DND-41 (cell line): ENCODE measurements around the gene AFAP1.

Experiments
- ATAC-seq: fragments of 200-7000 bp; cut with Tn5 transposase; 3 replicates; pipeline ENCODE4 v1.9.1; 2021; ENCODE audit warnings: low read depth; ENCODE audit not compliant: insufficient read depth
- DNase-seq: peaks from one replicate; pipeline ENCODE4 v3.0.0-alpha.2; 2020
- H2AFZ ChIP-seq: 2 replicates; pipeline ENCODE4 v1.6.0; 2012; ENCODE audit warnings: low read depth, low read length
- H3K27ac ChIP-seq: 2 replicates; pipeline ENCODE4 v1.5.1; 2012; ENCODE audit warnings: low read length, inconsistent platforms
- H3K27me3 ChIP-seq: fragments of 200-600 bp; sonication (generic); 2 replicates; pipeline ENCODE4 v1.6.0; 2012; ENCODE audit warnings: low read length, mild to moderate bottlenecking, inconsistent platforms; ENCODE audit not compliant: insufficient read depth, poor library complexity
- H3K36me3 ChIP-seq: 2 replicates; pipeline ENCODE4 v1.5.1; 2012; ENCODE audit warnings: low read length, inconsistent platforms; ENCODE audit not compliant: insufficient read depth
- H3K4me1 ChIP-seq: 2 replicates; pipeline ENCODE4 v1.5.1; 2012; ENCODE audit warnings: mild to moderate bottlenecking, low read length; ENCODE audit not compliant: insufficient read depth
- H3K4me2 ChIP-seq: 2 replicates; pipeline ENCODE4 v1.6.0; 2012; ENCODE audit warnings: mild to moderate bottlenecking, moderate library complexity, low read length, inconsistent platforms; ENCODE audit not compliant: insufficient read depth
- H3K4me3 ChIP-seq, 2 experiments: fragments of 200-600 bp in 1 of 2; shearing (Covaris generic) in 1 of 2; 2 replicates each; pipeline ENCODE4 v1.5.1; 2012 to 2016; ENCODE audit warnings: inconsistent platforms in 2 of 2, low read length in 2 of 2, mild to moderate bottlenecking in 2 of 2, low read depth in 1 of 2, moderate library complexity in 1 of 2
- H3K79me2 ChIP-seq: 2 replicates; pipeline ENCODE4 v1.6.0; 2012; ENCODE audit warnings: low read length, inconsistent platforms; ENCODE audit not compliant: insufficient read depth
- H3K9ac ChIP-seq: 2 replicates; pipeline ENCODE4 v1.6.0; 2012; ENCODE audit warnings: low read depth, mild to moderate bottlenecking, inconsistent platforms, low read length, moderate library complexity
- H3K9me3 ChIP-seq: 2 replicates; pipeline ENCODE4 v1.5.1; 2012; ENCODE audit warnings: low read length, moderate library complexity, mild to moderate bottlenecking, inconsistent platforms; ENCODE audit not compliant: insufficient read depth, severe bottlenecking
- H4K20me1 ChIP-seq: 2 replicates; pipeline ENCODE4 v1.6.0; 2012; ENCODE audit warnings: low read length; ENCODE audit not compliant: insufficient read depth
- CTCF ChIP-seq: IDR thresholded peaks from 2 replicates; pipeline ENCODE4 v1.5.1; 2012; ENCODE audit warnings: borderline replicate concordance, low read length, moderate library complexity, mild to moderate bottlenecking; ENCODE audit not compliant: poor library complexity, severe bottlenecking; ENCODE audit errors: extremely low read depth
- EZH2 ChIP-seq: IDR thresholded peaks from 3 replicates; pipeline ENCODE4 v1.6.1; 2012; ENCODE audit warnings: borderline replicate concordance, low read depth, mild to moderate bottlenecking, moderate library complexity, low read length, inconsistent platforms; ENCODE audit not compliant: severe bottlenecking

AFAP1 gene

GRCh38 chr4:7795983-7796382, 143.7 kb downstream of the AFAP1 start:
- TF ChIP-seq EZH2, result no peak
- TF ChIP-seq CTCF, result no peak
- H3K4me2 ChIP-seq, result no peak overlapping the region
- no peaks in the 10 kb centered on the region for H3K9me3 ChIP-seq
- no peaks in the 10 kb centered on the region for H3K4me1 ChIP-seq
- no peak overlapping the region for H3K9ac ChIP-seq
- no peak for DNase-seq
- no peaks in the 10 kb centered on the region for H3K79me2 ChIP-seq
- no peaks in the 10 kb centered on the region for H3K36me3 ChIP-seq
- no peak overlapping the region for H3K4me3 ChIP-seq
- H3K27me3 ChIP-seq, result peaks cover 7% of the 10 kb centered on the region
- no peak for ATAC-seq
- H2AFZ ChIP-seq, result no peak overlapping the region
- H4K20me1 ChIP-seq, result 0 out of 2 replicates have a peak, but pooled peaks cover 3% of the 10 kb centered on the region
- no peak overlapping the region for H3K27ac ChIP-seq

GRCh38 chr4:7793186-7793585, 146.5 kb downstream of the AFAP1 start:
- Histone ChIP-seq H3K9me3 (no peaks in the 10 kb centered on the region), H3K36me3 (no peaks in the 10 kb centered on the region), H3K4me2 (no peak overlapping the region), H4K20me1 (no peaks in the 10 kb centered on the region), H3K4me1 (no peaks in the 10 kb centered on the region), H3K9ac (no peak overlapping the region), H3K79me2 (no peaks in the 10 kb centered on the region), H3K27ac (no peak overlapping the region), H2AFZ (no peak overlapping the region), H3K4me3 (no peak overlapping the region), H3K27me3 (peaks cover 11% of the 10 kb centered on the region)
- ATAC-seq, result no peak
- no peak for DNase-seq
- no peak for TF ChIP-seq EZH2

GRCh38 chr4:7792616-7793015, 147.0 kb downstream of the AFAP1 start:
- Histone ChIP-seq H3K9ac (no peak overlapping the region), H3K27me3 (peaks cover 11% of the 10 kb centered on the region), H3K4me3 (no peak overlapping the region), H4K20me1 (no peaks in the 10 kb centered on the region), H3K27ac (no peak overlapping the region), H3K4me2 (no peak overlapping the region), H2AFZ (no peak overlapping the region), H3K4me1 (no peaks in the 10 kb centered on the region), H3K9me3 (no peaks in the 10 kb centered on the region), H3K79me2 (no peaks in the 10 kb centered on the region), H3K36me3 (no peaks in the 10 kb centered on the region)
- ATAC-seq (no peak), DNase-seq (no peak)
- TF ChIP-seq EZH2 (no peak), CTCF (no peak)

- DNase-seq, result no peak
- Histone ChIP-seq H3K4me3 (no peak overlapping the region), H4K20me1 (no peaks in the 10 kb centered on the region), H3K79me2 (no peaks in the 10 kb centered on the region), H3K9ac (no peak overlapping the region), H3K9me3 (no peaks in the 10 kb centered on the region), H3K27ac (no peak overlapping the region), H3K36me3 (no peaks in the 10 kb centered on the region), H3K4me1 (no peaks in the 10 kb centered on the region), H3K27me3 (peaks cover 11% of the 10 kb centered on the region), H3K4me2 (no peak overlapping the region), H2AFZ (no peak overlapping the region)
- TF ChIP-seq EZH2 (no peak), CTCF (no peak)
- no peak for ATAC-seq
Measured at GRCh38 chr4:7790999-7791398, 148.7 kb downstream of the AFAP1 start.
